GM12892 (cell line): ENCODE data around the gene STAT6.

Experiments
- DNase-seq: peaks from one replicate; pipeline ENCODE4 v3.0.0; 2011; ENCODE audit not compliant: insufficient read length
- FAIRE-seq: peaks from 2 replicates; lab custom pipeline; 2011; peaks lifted over from hg19 to GRCh38; lab: Jason Lieb, UNC
- POLR2A ChIP-seq: IDR thresholded peaks from 2 replicates; pipeline ENCODE4 v1.6.1; 2011; ENCODE audit warnings: low read depth, low read length, control low read depth
- POLR2AphosphoS5 ChIP-seq: IDR thresholded peaks from 2 replicates; pipeline ENCODE4 v1.6.1; 2011; ENCODE audit warnings: low read depth, low read length, control low read depth
- TAF1 ChIP-seq: IDR thresholded peaks from 2 replicates; pipeline ENCODE4 v1.6.1; 2011; ENCODE audit warnings: low read depth, mild to moderate bottlenecking, control low read depth, low read length, borderline replicate concordance

Gene STAT6

DNA sequence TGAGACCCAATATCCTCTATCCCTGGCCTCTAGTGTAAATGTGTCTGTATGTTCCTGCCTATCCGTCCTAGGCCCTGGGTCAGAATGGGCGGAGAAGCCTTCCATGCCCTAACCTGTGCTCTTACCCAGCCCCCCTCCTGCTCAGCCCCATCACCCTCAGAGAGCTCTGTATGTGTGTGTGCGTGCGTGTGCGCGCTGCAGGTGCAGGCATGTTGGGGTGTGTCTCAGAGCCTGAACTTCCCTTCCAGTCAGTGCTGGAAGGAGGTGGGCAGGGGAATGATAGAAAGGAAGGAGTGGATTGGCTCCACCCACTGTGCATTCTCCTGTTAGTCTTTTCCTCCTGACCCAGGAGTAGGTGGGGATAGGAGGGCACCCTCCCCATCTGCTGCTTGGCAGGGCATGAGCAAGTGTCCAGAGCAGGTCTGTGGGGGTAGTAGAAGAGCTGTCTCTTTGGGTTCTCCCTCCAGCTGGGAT, 15.0 kb downstream of the STAT6 start:
- FAIRE-seq = no peak
- DNase-seq = no peak
- TF ChIP-seq POLR2AphosphoS5 (no peak), TAF1 (no peak), POLR2A (no peak)

DNA sequence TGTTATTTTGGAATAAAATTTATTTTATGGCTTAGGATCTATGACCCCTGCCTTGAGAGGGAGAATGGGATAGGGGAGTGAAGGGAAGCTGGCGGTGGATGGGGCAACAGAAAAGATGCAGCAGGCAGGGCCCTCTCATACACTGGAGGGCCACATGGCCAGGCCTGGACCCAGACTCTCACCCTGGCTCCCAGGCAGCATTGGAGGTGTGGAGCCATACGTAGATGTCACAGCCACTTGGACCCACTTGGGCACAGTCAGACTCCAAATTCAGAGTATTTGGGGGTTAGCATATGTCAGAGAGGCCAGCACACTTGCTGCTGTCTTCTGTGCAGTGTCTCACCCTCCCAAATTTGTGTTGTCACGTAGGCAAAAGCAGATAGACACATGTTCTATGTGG, 15.7 kb downstream of the STAT6 start:
- DNase-seq (no peak), FAIRE-seq (no peak)
- no peak for TF ChIP-seq POLR2AphosphoS5
- TF ChIP-seq POLR2A = no peak
- no peak for TF ChIP-seq TAF1

DNA sequence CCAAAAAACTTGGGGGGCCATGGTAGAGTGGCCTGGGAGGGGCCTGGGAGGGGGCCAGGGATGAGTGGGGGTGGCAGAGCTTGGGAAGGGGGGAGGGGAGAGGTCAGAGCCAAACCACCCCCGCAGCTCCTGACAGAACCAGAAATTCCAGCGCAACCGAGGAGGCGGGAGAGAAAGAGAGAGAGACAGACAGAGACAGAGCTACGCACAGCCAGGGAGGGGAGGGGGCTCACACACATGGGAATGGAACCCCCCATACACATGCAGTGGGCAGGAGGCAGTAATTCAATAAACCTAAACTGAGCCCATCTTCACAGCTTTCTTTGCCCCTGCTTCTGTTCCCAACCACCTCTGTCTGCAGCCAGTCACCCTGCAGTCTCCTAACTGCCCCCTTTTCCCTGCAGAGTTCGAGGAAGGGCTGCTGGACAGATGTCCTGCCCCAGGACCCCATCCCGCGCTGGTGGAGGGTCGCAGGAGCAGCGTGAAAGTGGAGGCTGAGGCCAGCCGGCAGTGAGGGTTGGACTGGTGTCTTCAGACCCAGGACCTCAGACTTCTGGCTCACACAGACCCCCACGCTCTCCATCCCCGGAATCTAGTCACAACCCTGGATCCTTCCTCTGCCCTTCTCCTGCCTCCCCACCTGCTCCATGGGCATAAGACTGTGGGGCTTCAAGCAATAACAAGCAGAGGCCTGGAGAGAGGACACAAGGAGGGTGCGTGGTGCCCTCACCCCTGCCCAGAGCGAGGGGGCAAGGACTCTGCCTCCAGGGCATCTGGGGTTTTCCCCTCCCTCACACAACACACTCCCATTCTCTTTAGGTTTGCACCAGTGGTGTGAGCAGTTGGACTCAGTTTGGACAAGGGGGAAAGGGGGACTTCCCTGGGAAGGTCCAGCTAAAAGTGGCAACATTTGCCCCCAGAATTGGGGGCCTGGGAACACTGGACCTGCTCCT, 16.7 kb downstream of the STAT6 start:
- DNase-seq (no peak), FAIRE-seq (no peak)
- peak; percentile 72 for TF ChIP-seq POLR2AphosphoS5
- TF ChIP-seq TAF1 = no peak
- TF ChIP-seq POLR2A = peak; percentile 63

DNA sequence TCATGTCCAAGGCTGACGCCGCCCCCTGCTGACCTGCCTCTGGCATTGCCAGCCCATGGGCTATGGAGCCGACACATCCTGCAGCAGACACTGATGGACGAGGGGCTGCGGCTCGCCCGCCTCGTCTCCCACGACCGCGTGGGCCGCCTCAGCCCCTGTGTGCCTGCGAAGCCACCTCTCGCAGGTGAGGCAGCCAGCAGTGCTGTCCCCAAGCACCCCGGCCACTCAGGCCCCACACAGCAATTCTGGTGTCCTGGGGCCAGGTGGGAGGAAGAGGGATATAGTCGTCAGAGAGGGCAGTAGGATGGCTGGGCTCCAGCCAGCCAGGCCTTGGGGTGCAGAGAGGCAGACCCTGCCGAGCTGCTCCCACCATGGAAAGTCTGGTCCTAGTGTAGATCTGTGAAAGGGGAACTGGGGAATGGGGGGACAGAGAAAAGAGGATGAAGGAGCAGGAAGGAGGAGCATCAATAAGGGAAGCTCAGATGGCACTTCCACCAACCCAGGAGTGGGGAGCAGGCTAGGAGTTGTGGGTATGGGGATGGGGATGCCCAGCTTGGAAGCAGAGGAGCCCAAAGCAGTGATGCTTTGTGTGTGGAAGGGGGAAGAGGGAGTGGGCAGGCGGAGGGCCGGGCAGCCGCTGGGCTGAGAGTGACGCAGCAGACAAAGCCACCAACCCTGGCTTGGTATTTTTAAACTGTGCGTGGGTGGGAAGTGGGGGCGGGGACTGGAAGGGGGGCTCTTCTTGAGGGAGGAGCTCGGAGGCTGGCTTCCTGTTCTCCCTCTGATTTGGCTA, 17.6 kb downstream of the STAT6 start:
- TF ChIP-seq POLR2AphosphoS5 = no peak; the same call in none of the 2 replicates
- no peak for TF ChIP-seq TAF1
- peak; percentile 63 for TF ChIP-seq POLR2A
- DNase-seq (peak; percentile 93), FAIRE-seq (peak; percentile 95)

DNA sequence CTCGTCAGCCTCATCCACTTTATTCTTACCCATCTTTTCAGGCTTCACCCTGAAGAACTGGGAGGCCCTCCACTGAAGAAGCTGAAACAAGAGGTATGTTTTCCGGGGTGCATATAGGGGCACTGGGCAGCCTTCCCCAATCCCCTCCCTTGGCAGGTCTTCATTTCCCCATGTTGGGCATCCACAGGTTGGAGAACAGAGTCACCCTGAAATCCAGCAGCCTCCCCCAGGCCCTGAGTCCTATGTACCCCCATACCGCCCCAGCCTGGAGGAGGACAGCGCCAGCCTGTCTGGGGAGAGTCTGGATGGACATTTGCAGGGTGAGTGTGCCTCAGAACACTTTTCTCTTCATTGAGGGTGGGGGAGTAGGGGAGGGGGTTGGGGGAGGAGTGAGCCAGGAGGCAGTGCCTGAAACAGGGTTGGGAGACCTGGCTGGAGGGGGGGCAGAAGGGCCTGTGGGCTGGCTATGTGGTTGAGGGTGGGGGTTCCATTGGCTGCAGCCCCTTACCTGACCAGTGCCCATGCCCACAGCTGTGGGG, 18.2 kb downstream of the STAT6 start:
- no peak for FAIRE-seq

DNA sequence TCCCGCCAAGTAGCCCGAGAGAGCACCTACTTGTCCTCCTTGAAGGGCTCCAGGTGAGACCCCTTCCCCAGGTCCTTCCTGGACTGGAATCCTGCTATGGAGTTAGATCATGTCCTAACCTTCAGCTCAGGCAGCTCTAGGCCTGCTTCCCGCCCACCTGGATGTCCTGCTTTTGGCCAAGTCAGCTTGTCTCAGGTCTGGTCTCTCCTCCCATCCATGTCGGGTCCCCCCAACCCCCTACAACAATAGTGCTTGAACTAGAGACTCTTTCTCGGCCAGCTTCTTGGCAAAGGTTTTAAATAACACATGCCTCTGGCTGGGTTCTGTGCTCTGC, 18.7 kb downstream of the STAT6 start:
- no peak for TF ChIP-seq TAF1
- TF ChIP-seq POLR2A = no peak
- TF ChIP-seq POLR2AphosphoS5 = no peak

More for the DNA sequence above, 18.2 kb downstream of the STAT6 start:
- no peak for DNase-seq
- TF ChIP-seq POLR2AphosphoS5 (no peak), POLR2A (no peak), TAF1 (no peak)

DNA sequence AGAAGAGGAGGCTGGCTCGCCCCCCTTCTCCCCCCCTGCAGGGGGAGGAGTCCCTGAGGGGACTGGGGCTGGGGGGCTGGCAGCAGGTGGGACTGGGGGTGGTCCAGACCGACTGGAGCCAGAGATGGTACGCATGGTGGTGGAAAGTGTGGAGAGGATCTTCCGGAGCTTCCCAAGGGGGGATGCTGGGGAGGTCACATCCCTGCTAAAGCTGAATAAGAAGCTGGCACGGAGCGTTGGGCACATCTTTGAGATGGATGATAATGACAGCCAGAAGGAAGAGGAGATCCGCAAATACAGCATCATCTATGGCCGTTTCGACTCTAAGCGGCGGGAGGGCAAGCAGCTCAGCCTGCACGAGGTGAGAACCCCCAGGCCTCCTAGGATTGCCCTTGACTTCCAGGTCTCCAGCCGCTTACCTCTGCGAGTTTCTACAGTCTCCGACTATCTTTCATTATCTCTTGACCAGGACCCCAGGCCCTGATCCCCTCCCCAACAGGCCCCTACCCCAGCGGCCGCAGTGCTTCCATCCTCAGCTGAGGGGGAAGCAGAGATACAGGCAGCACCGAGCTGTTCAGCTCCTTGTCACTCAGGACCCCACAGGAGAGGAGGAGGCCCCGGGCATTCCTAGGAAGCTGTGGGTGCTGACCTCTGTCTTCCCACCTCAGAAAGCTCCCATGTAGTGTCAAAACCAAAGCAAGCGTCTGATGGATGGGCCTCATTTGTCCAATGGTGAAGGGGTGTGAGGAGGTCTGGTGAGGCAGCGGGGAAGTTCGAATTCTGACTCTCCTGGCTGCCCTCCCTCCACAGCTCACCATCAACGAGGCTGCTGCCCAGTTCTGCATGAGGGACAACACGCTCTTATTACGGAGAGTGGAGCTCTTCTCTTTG, 19.3 kb downstream of the STAT6 start:
- FAIRE-seq (no peak), DNase-seq (no peak)
- TF ChIP-seq TAF1 (no peak), POLR2A (no peak), POLR2AphosphoS5 (no peak)

More for the DNA sequence above, 18.7 kb downstream of the STAT6 start:
- FAIRE-seq (no peak), DNase-seq (no peak)

DNA sequence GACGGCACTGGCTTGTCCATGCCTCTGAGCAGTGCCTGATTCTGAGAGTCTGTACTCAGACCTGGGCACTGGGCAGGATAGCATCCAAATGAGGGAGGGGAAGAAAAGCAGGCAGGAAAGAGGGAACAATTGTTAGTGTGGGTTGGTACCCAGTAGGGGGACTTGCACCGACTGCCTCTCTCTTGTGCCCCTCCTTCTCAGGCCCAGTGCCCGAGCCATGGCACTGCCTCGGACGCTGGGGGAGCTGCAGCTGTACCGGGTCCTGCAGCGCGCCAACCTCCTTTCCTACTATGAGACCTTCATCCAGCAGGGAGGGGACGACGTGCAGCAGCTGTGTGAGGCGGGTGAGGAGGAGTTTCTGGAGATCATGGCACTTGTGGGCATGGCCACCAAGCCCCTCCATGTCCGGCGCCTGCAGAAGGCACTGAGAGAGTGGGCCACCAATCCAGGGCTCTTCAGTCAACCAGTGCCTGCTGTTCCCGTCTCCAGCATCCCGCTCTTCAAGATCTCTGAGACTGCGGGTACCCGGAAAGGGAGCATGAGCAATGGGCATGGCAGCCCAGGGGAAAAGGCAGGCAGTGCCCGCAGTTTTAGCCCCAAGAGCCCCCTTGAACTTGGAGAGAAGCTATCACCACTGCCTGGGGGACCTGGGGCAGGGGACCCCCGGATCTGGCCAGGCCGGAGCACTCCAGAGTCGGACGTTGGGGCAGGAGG, 20.1 kb downstream of the STAT6 start:
- TF ChIP-seq POLR2AphosphoS5 (no peak), TAF1 (no peak), POLR2A (no peak)
- no peak for FAIRE-seq
- no peak for DNase-seq

DNA sequence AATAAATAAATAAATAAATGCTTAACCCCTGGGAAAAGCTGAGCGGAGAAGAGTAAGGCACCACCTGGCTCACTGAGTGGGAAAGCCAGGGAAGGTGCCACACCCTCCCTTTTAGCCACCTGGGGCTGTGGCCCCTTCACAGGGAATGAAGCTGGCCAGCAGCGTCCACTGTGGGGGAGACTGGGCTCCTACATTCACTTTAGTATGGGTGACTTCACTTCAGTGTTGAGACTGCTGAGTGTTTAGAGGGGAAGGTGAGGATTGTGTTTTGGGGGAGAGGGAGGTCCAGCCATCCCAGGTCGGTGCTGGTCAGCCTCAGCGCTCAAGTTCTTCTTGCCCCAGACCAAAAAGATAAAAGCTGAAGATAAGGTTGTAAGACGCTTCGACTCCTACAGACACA, 20.7 kb downstream of the STAT6 start:
- no peak for DNase-seq
- no peak for FAIRE-seq
- TF ChIP-seq POLR2A (no peak), POLR2AphosphoS5 (no peak), TAF1 (no peak)
